Measurements from ENCODE around the gene SCNN1A.

The SCNN1A gene

DNA sequence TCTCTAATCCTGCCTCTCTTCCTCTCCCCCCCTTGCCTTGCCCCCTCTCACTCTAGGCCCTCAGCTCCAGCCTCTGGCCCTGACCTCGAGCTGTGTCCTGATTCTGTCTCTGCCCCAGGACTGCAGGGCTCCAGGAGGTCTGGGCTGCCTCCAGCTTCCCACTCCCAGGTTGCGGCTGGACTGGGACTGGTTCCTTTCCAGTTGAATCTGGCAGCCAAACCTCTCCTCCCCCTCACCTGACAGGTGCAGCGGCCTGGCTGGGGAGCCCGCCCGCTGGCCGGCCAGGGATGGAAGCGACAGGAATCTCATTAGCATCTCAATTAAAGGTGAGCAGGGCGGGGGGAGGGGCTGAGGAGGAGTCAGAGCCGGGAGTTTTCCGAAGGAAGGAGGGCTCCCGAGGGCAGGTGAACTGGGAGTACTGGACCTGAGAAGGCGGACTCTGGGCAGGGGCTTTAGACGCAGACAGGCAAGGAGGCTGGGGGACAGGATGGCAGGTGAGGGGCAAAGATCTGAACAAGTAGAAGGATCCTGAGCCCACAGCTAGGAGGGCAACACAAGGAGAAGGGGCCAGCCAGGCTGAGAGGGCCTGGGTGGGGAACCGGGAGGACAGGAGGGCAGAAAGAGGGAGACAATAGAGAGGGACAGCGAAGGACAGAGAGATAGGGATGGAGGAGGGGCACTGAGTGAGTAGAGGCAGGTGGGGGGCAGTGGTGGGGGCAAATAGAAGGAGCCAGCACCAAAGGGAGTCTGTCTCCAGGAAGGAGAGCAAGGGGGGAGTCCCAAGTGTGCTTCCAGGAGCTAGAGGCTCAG is at the start of gene SCNN1A:
TSS of gene SCNN1A (minus strand) at position 295 of the 810 bp plus-strand sequence. CDS start 780 bp downstream, outside the sequence.
- Histone ChIP-seq H3K9ac (ENCODE audit: low read depth, low read length) (peak within 1 kb of the TSS; percentile 96), H3K4me1 (ENCODE audit: insufficient read depth, low read length) (peaks cover 47% of the 10 kb centered on the region), H3K36me3 (ENCODE audit: insufficient read depth, low read depth, low read length) (no peaks in the 10 kb centered on the region), H3K4me3 (ENCODE audit: low read length) (peak within 1 kb of the TSS; percentile 91), H3K27me3 (ENCODE audit: insufficient read depth, low read length) (no peaks in the 10 kb centered on the region), H3K9me3 (ENCODE audit: insufficient read depth, low read depth, low read length) (no peaks in the 10 kb centered on the region), H3K27ac (ENCODE audit: low read length) (peak within 1 kb of the TSS; percentile 99)

DNA sequence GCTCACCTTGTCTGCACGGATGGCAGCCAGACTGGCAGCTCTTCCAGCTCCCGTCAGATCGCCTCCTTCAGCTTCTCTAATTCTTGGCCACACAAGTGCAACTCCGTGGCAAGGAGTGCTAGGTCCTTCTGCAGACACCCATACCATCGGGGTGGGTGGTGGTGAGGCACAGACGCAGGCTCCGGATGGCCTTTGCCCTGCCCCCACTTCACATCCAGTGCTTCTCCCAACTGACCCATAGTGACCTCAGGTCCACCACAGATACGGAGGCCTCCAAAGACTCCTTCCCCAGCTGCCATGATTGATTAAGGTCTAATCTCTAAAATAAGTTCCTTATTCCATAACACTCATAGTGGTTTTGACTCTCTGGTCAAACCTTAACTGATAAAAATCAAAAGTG is 49.5 kb upstream of the SCNN1A start:
- Histone ChIP-seq H3K27me3 (ENCODE audit: insufficient read depth, low read length) (no peaks in the 10 kb centered on the region), H3K9ac (ENCODE audit: low read depth, low read length) (no peak overlapping the region), H3K4me3 (ENCODE audit: low read length) (no peak overlapping the region), H3K36me3 (ENCODE audit: insufficient read depth, low read depth, low read length) (no peaks in the 10 kb centered on the region), H3K27ac (ENCODE audit: low read length) (no peak overlapping the region), H3K4me1 (ENCODE audit: insufficient read depth, low read length) (no peaks in the 10 kb centered on the region), H3K9me3 (ENCODE audit: insufficient read depth, low read depth, low read length) (no peaks in the 10 kb centered on the region)

DNA sequence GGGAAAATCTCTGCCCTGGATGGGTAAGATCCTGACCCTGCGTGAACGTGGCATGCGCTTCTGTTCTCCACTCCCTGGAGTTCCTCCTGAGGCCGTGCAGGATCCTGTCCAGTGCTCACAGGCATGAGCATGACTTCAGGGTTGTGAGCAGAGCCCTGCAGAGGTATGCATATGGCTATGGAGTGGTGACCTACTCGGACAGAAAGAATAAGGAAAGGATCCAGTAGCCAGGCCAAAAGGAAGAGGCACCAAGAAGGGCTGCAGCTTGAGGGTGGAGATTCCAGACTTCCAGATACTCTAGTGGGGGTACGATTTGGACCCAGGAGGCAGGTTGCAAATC is 48.6 kb upstream of the SCNN1A start:
- Histone ChIP-seq H3K4me3 (ENCODE audit: low read length) (no peak overlapping the region), H3K27me3 (ENCODE audit: insufficient read depth, low read length) (no peaks in the 10 kb centered on the region), H3K36me3 (ENCODE audit: insufficient read depth, low read depth, low read length) (no peaks in the 10 kb centered on the region), H3K4me1 (ENCODE audit: insufficient read depth, low read length) (no peaks in the 10 kb centered on the region), H3K27ac (ENCODE audit: low read length) (no peak overlapping the region), H3K9ac (ENCODE audit: low read depth, low read length) (no peak overlapping the region), H3K9me3 (ENCODE audit: insufficient read depth, low read depth, low read length) (no peaks in the 10 kb centered on the region)

DNA sequence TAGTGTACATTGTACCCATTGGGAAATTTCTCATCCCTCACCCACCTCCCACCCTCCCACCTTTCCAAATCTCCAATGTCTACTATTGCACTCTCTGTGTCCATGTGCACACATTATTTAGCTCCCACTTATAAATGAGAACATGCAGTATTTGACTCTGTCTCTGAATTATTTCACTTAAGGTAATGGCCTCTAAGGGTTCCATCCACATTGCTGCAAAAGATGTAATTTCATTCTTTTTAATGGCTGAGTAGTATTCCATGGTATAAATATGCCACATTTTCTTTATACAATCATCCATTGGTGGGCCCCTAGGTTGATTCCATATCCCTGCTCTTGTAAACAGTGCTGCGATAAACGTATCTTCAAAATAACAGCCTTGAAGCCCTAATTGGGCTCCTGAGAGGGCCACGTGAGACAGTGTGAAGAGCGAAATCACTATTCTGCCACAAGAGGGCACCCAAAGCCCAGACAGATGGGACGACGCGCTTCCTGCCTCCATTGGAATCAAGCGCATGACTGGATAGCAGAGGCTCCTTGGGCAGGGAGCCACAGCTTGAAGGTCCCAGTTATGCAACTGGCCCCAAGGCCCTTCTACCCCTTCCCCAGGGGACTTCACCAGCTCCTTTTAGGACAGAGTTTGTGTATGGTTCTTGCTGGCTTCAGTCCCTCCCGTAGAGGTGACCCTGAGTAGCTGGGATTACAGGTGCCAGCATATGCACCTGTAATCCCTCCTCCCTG is 48.1 kb upstream of the SCNN1A start:
- Histone ChIP-seq H3K27ac (ENCODE audit: low read length) (no peak overlapping the region), H3K4me3 (ENCODE audit: low read length) (no peak overlapping the region), H3K4me1 (ENCODE audit: insufficient read depth, low read length) (no peaks in the 10 kb centered on the region), H3K27me3 (ENCODE audit: insufficient read depth, low read length) (no peaks in the 10 kb centered on the region), H3K9me3 (ENCODE audit: insufficient read depth, low read depth, low read length) (no peaks in the 10 kb centered on the region), H3K9ac (ENCODE audit: low read depth, low read length) (no peak overlapping the region), H3K36me3 (ENCODE audit: insufficient read depth, low read depth, low read length) (no peaks in the 10 kb centered on the region)

DNA sequence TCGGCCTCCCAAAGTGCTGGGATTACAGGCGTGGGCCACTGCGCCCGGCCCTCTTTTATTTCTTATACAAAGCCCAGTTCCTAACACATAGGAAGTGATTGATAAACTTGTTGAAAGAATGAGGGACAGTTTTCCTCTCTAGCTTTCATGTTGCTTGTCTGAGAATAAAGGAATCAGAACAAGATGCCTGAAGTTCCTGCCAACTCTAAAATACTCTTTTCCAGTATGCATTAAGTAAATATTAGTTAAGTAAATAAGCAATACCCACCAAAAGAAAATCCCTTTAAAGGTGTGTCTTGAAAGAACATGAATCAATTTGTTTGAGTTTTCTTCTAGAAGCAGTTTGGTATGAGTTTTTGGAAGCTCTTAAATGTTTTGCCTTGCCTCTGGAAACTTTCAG is 45.0 kb upstream of the SCNN1A start:
- Histone ChIP-seq H3K9ac (ENCODE audit: low read depth, low read length) (no peak overlapping the region), H3K4me1 (ENCODE audit: insufficient read depth, low read length) (no peaks in the 10 kb centered on the region), H3K27ac (ENCODE audit: low read length) (no peak overlapping the region), H3K4me3 (ENCODE audit: low read length) (no peak overlapping the region), H3K27me3 (ENCODE audit: insufficient read depth, low read length) (no peaks in the 10 kb centered on the region), H3K9me3 (ENCODE audit: insufficient read depth, low read depth, low read length) (no peaks in the 10 kb centered on the region), H3K36me3 (ENCODE audit: insufficient read depth, low read depth, low read length) (no peaks in the 10 kb centered on the region)

DNA sequence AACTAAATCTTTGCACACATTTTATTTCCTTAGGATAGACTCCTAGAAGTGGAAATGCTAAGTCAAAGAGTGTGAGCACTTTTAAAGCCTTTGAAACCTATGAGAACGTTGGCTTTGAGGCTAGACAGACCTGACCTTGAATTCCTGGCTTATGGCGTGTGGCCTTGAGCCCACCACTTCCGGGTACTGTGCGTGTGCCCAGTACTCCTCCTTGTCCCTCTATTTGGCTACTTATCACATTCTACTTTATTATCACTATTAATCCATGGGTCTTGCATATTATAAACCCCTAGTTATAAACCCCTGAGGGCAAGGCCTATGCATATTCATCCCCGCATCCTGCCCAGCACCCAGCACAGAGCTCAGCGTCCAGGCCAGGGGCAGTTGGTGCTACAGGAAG is 43.4 kb upstream of the SCNN1A start:
- Histone ChIP-seq H3K9me3 (ENCODE audit: insufficient read depth, low read depth, low read length) (no peaks in the 10 kb centered on the region), H3K27ac (ENCODE audit: low read length) (no peak overlapping the region), H3K4me1 (ENCODE audit: insufficient read depth, low read length) (no peaks in the 10 kb centered on the region), H3K4me3 (ENCODE audit: low read length) (no peak overlapping the region), H3K36me3 (ENCODE audit: insufficient read depth, low read depth, low read length) (no peaks in the 10 kb centered on the region), H3K9ac (ENCODE audit: low read depth, low read length) (no peak overlapping the region), H3K27me3 (ENCODE audit: insufficient read depth, low read length) (no peaks in the 10 kb centered on the region)

DNA sequence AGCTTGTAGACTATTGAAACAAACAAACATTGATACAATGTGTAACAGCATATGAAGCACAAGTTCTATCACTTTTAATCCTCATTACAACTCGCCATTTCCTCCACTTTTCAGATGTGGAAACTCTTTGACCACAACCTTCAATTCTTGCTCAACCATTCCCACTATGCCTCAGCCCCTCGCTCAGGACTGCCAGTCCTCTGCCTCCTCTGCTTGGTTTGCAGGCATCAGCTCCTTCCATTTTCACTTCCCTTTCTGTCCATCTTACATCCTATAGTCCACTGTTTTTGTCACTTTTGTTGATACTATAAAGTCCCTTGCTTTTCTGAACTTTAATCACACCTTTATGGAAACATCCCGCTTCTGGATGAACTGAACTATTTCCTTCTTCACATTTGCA is 41.2 kb upstream of the SCNN1A start:
- H3K27me3 ChIP-seq (ENCODE audit: insufficient read depth, low read length) = no peaks in the 10 kb centered on the region
- no peaks in the 10 kb centered on the region for H3K4me1 ChIP-seq (ENCODE audit: insufficient read depth, low read length)
- H3K9ac ChIP-seq (ENCODE audit: low read depth, low read length) = no peak overlapping the region
- no peaks in the 10 kb centered on the region for H3K36me3 ChIP-seq (ENCODE audit: insufficient read depth, low read depth, low read length)
- H3K9me3 ChIP-seq (ENCODE audit: insufficient read depth, low read depth, low read length) = no peaks in the 10 kb centered on the region
- H3K4me3 ChIP-seq (ENCODE audit: low read length) = no peak overlapping the region
- H3K27ac ChIP-seq (ENCODE audit: low read length) = no peak overlapping the region

DNA sequence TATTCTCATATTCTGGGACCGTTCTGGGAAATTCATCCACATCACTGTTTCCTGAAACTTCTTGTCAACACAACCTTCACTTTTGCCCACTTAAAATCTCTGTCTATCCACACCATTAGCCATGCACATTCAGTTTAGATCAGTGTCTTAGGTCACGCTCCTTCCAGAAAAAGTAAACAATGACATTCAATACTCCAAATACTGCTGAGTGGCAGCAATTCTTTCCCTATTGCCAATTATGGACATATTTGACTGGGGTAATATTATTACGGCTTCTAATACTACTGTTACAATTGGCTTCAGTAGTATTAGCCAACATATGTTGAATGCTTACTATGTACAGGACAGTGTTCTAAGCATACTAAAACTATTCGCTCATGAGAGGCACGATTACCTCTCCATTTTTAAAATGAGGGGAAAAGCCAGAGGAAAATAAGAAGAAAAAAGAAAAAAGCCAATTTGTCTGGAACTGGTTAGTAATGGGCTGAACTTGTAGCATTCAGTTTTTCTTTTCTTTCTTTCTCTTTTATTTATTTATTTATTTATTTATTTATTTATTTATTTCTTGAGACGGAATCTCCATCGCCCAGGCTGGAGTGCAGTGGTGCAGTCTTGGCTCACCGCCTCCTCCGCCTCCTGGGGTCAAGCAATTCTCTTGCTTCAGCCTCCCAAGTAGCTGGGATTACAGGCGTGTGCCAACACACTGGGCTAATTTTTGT is 32.0 kb upstream of the SCNN1A start:
- no peaks in the 10 kb centered on the region for H3K36me3 ChIP-seq (ENCODE audit: insufficient read depth, low read depth, low read length)
- no peaks in the 10 kb centered on the region for H3K27me3 ChIP-seq (ENCODE audit: insufficient read depth, low read length)
- H3K27ac ChIP-seq (ENCODE audit: low read length) = no peak overlapping the region
- H3K9me3 ChIP-seq (ENCODE audit: insufficient read depth, low read depth, low read length) = no peaks in the 10 kb centered on the region
- no peaks in the 10 kb centered on the region for H3K4me1 ChIP-seq (ENCODE audit: insufficient read depth, low read length)
- no peak overlapping the region for H3K9ac ChIP-seq (ENCODE audit: low read depth, low read length)
- H3K4me3 ChIP-seq (ENCODE audit: low read length) = no peak overlapping the region

DNA sequence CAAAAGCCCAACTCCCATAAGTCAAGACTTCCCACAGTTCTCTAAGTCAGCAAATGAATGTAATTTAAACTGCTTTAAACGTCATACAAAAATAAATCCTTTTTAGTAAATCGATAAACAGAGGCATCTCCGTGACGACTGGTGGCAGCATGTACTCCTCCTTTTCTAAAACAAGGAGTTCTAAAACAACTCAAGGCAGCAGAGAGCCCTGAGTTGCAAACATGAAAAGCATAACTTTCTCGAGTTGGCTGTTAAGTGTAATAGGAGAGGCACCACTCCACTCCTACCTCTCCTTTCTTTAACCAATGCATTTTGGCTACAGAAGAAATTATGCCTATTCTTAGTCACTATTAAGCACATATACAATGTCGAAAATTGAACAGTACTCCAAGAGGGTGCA is 30.6 kb upstream of the SCNN1A start:
- Histone ChIP-seq H3K27me3 (ENCODE audit: insufficient read depth, low read length) (no peaks in the 10 kb centered on the region), H3K36me3 (ENCODE audit: insufficient read depth, low read depth, low read length) (no peaks in the 10 kb centered on the region), H3K27ac (ENCODE audit: low read length) (no peak overlapping the region), H3K4me1 (ENCODE audit: insufficient read depth, low read length) (no peaks in the 10 kb centered on the region), H3K4me3 (ENCODE audit: low read length) (no peak overlapping the region), H3K9ac (ENCODE audit: low read depth, low read length) (no peak overlapping the region), H3K9me3 (ENCODE audit: insufficient read depth, low read depth, low read length) (no peaks in the 10 kb centered on the region)

DNA sequence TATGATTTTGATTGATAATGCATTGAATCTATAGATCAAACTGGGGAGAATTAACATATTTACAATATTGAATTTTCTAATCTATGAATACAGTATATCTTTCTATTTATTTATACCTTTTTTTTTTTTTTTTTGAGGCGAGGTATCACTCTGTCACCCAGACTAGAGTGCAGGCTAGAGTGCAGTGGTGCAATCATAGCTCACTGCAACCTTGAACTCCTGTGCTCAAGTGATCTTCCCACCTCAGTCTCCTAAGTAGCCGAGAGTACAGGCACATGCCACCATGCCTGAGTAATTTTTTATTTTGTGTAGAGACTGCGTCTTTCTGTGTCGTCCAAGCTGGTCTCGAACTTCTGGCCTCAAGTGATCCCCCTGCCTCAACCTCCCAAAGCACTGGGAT is 29.0 kb upstream of the SCNN1A start:
- no peak overlapping the region for H3K4me3 ChIP-seq (ENCODE audit: low read length)
- H3K27ac ChIP-seq (ENCODE audit: low read length) = no peak overlapping the region
- H3K36me3 ChIP-seq (ENCODE audit: insufficient read depth, low read depth, low read length) = no peaks in the 10 kb centered on the region
- no peaks in the 10 kb centered on the region for H3K4me1 ChIP-seq (ENCODE audit: insufficient read depth, low read length)
- no peaks in the 10 kb centered on the region for H3K9me3 ChIP-seq (ENCODE audit: insufficient read depth, low read depth, low read length)
- H3K9ac ChIP-seq (ENCODE audit: low read depth, low read length) = no peak overlapping the region
- H3K27me3 ChIP-seq (ENCODE audit: insufficient read depth, low read length) = no peaks in the 10 kb centered on the region

DNA sequence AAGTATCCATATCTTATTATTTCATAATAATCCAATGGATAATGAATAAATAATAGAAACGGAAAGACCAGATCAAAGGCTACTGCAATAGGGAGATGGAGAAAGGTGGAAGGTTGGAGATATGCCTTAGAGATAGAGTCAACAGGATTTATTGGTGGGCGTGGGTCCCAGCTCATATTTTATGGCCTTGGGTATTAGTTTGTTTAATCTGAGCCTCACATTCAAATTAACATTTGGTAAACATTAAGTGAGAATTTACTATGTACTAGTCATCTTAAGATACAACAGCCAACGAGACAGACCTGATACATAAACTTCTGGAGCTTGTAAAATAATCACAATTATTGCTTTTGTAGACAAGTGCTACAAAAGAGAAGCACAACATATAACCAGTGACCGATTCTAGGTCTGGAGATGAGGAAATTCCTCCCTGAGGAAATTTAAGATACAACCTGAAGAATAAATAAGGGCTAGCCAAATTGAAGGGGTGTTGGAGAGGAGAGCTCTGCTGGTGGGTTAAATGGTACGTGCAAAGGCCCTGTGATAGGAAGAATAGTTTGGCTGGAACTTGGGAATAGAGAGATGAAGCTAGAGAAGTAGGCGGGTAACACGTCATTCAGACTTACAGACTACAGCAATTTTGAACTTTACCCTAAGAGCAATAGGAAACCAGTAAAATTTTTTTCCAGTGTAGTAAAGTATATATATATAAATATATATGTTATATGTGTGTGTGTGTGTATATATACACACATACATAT is 24.7 kb upstream of the SCNN1A start:
- Histone ChIP-seq H3K4me1 (ENCODE audit: insufficient read depth, low read length) (peaks cover 5% of the 10 kb centered on the region), H3K4me3 (ENCODE audit: low read length) (no peak overlapping the region), H3K9me3 (ENCODE audit: insufficient read depth, low read depth, low read length) (no peaks in the 10 kb centered on the region), H3K27me3 (ENCODE audit: insufficient read depth, low read length) (no peaks in the 10 kb centered on the region), H3K9ac (ENCODE audit: low read depth, low read length) (no peak overlapping the region), H3K27ac (ENCODE audit: low read length) (no peak overlapping the region), H3K36me3 (ENCODE audit: insufficient read depth, low read depth, low read length) (no peaks in the 10 kb centered on the region)

Data from iPS-20b (cell line).